Gastrocnemius medialis (tissue), 4 donors: ENCODE measurements around the gene AMBRA1.

ENCODE experiments used
- POLR2A ChIP-seq, 2 donors: fragments of 450-650 bp; IDR thresholded peaks; one replicate each; pipeline ENCODE4 v1.6.1; 2017; ENCODE audit warnings: antibody characterized with exemption in 2 of 2, mild to moderate bottlenecking in 2 of 2, moderate library complexity in 2 of 2
- TF ChIP-seq, protein P1 (sequence below), 5 experiments: fragments of 450-650 bp in 3 of 5; fragments of 200-600 bp in 2 of 5; sonication (generic) in 2 of 5; IDR thresholded peaks in 4 of 5; conservative IDR thresholded peaks in 1 of 5; 1 replicate in 4 of 5; 2 replicates in 1 of 5; pipeline ENCODE4 v1.5.1; 2016 to 2019; ENCODE audit warnings: antibody characterized with exemption in 5 of 5, mild to moderate bottlenecking in 3 of 5, moderate library complexity in 3 of 5

DNA sequence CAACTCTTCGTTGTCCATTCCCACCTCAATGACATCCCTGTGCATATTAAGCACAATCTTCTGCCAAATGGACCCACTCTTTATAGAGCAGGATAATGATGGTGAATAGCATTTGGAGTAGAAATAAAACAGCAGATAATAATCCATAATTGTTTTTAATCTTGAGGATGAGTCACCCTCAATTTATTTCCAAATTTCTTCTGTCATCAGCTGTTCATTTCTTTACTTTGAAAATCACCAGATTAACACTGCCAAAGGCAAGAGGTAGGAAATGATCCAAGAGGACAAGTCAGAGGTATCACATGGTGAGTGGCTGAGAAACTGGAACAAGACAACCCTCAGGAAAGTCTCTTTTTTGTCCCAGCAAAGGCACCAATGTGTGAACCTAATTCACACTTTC is 7.3 kb upstream of the AMBRA1 start:
- TF ChIP-seq, protein P1, sequence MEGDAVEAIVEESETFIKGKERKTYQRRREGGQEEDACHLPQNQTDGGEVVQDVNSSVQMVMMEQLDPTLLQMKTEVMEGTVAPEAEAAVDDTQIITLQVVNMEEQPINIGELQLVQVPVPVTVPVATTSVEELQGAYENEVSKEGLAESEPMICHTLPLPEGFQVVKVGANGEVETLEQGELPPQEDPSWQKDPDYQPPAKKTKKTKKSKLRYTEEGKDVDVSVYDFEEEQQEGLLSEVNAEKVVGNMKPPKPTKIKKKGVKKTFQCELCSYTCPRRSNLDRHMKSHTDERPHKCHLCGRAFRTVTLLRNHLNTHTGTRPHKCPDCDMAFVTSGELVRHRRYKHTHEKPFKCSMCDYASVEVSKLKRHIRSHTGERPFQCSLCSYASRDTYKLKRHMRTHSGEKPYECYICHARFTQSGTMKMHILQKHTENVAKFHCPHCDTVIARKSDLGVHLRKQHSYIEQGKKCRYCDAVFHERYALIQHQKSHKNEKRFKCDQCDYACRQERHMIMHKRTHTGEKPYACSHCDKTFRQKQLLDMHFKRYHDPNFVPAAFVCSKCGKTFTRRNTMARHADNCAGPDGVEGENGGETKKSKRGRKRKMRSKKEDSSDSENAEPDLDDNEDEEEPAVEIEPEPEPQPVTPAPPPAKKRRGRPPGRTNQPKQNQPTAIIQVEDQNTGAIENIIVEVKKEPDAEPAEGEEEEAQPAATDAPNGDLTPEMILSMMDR (IDR thresholded peaks at IDR 0.05 in 4 of 5, conservative IDR thresholded peaks at IDR 0.05 in 1 of 5) = no peak
- no peak for TF ChIP-seq POLR2A (IDR thresholded peaks at IDR 0.05)
